ENCODE measurements around the gene BMP5. TPM values are rescaled to one million over a fixed set of nuclear protein-coding genes. Genes with fewer than 3 reads are reported as not detected.

Gene BMP5
- total and polyA plus RNA-seq, 2 of the 8 experiments (the other 6 are each of a cell fraction or from before 2014, with no cell fraction given), result 0.02 TPM; not detected in 1

DNA sequence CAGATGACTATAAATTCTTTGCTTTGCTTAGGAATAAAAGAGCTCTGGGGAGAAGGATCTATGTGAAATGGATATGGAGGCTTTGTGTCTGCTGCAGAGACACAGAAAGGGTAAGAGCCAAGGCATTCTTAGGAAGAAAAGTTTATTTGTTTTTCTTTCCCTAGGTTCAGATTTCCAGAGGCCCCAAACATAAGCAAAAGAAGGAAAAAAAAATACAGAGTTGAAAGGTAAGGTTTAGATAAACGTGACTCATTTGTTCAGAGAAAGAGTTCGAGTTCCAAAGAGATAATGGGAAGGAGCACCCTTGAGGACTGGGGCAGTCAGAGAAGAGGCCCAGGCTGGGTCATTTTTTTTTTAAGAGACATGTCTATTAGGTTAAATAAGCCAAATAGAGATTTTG is 27.4 kb upstream of the BMP5 start:
- Histone ChIP-seq H2BK120ac (replicated peaks; ENCODE audit: low read depth, low read length) (no peak overlapping the region), H2BK15ac (ENCODE audit: low read length) (no peak overlapping the region), H2BK12ac (ENCODE audit: low read depth, low read length) (no peak overlapping the region), H2AFZ (ENCODE audit: low read length) (no peak overlapping the region), H3K56ac (replicated peaks; ENCODE audit: insufficient read length, low read depth, low read length) (no peak overlapping the region), H3K14ac (ENCODE audit: insufficient read length) (no peak overlapping the region), H3K4ac (replicated peaks; ENCODE audit: insufficient read length, low read depth, low read length) (no peak overlapping the region), H3K18ac (ENCODE audit: extremely low read depth, low read length) (no peak overlapping the region), H3K79me1 (ENCODE audit: low read depth, low read length) (no peaks in the 10 kb centered on the region), H2BK5ac (ENCODE audit: low read depth, low read length) (no peak overlapping the region), H4K5ac (ENCODE audit: insufficient read length, low read depth, low read length) (no peak overlapping the region), H4K91ac (replicated peaks; ENCODE audit: insufficient read length, low read length) (no peak overlapping the region), H3K79me2 (ENCODE audit: control insufficient read depth in 1 of 2, insufficient read depth in 2 of 2, low read length in 2 of 2) (no peaks in the 10 kb centered on the region), H3K4me1 (replicated peaks in 1 of 4; ENCODE audit: control insufficient read depth in 3 of 4, insufficient read depth in 4 of 4, low read length in 3 of 4) (no peaks in the 10 kb centered on the region), H3K36me3 (ENCODE audit: control insufficient read depth in 2 of 4, insufficient read depth in 4 of 4, low read length in 3 of 4) (no peaks in the 10 kb centered on the region), H3K23me2 (ENCODE audit: low read depth, low read length) (no peaks in the 10 kb centered on the region), H3K23ac (ENCODE audit: insufficient read length) (no peak overlapping the region), H4K8ac (ENCODE audit: extremely low read depth, insufficient read depth, low read length) (no peak overlapping the region), H2AK5ac (ENCODE audit: low read depth, low read length) (no peak overlapping the region), H3K4me2 (ENCODE audit: insufficient read depth in 1 of 2, low read depth in 2 of 2, low read length in 2 of 2) (no peak overlapping the region), H3K9ac (replicated peaks in 1 of 4; ENCODE audit: extremely low read depth in 1 of 4, low read depth in 3 of 4, low read length in 3 of 4) (no peak overlapping the region), H3K9me3 (ENCODE audit: insufficient read depth in 2 of 2, low read depth in 1 of 2, low read length in 1 of 2) (no peaks in the 10 kb centered on the region), H2BK20ac (ENCODE audit: low read length) (no peak overlapping the region), H3K4me3 (ENCODE audit: extremely low read depth in 1 of 4, insufficient read depth in 2 of 4, low read depth in 3 of 4, low read length in 4 of 4) (no peak overlapping the region), H3K27ac (ENCODE audit: low read depth, low read length) (no peak overlapping the region), H3K27me3 (replicated peaks in 1 of 4; ENCODE audit: control insufficient read depth in 3 of 4, extremely low read depth in 1 of 4, insufficient read depth in 3 of 4, low read length in 3 of 4) (no peaks in the 10 kb centered on the region), H4K20me1 (replicated peaks in 1 of 2; ENCODE audit: control insufficient read depth in 1 of 2, insufficient read depth in 2 of 2, low read length in 2 of 2) (no peaks in the 10 kb centered on the region)
- 88% methylated on average over 2 of the region's 2 CpGs; no CpG with 5 or more reads in 1 of the 2 experiments for WGBS, 2 experiments (ENCODE audit: extremely low coverage in 1 of 2, insufficient coverage in 1 of 2, insufficient read length in 1 of 2, insufficient replicate concordance in 2 of 2, low coverage in 1 of 2, low lambda C conversion rate in 2 of 2, missing lambda C conversion rate in 1 of 2)
- FAIRE-seq (no peak), DNase-seq (ENCODE audit: low read depth in 1 of 2, low spot score in 2 of 2) (no peak)
- POLR2A ChIA-PET (ENCODE audit: partially characterized antibody), result no interaction called here
- CTCF ChIA-PET (ENCODE audit: partially characterized antibody), result no interaction called here
- TF ChIP-seq ATF3 (IDR thresholded peaks at IDR 0.05; ENCODE audit: insufficient read depth, low read depth, low read length) (no peak), NRF1 (IDR thresholded peaks at IDR 0.05; ENCODE audit: low read depth, low read length) (no peak), E2F6 (IDR thresholded peaks at IDR 0.05) (no peak), CBX8 (IDR thresholded peaks at IDR 0.05; ENCODE audit: borderline replicate concordance, low read depth, low read length) (no peak), CEBPB (IDR thresholded peaks at IDR 0.05; ENCODE audit: low read depth, low read length) (no peak), USF2 (IDR thresholded peaks at IDR 0.05; ENCODE audit: low read length) (no peak)
